Mucosa of stomach (tissue), 1 donor: ENCODE results near the gene SPATA13.

Experiments
- H3K27me3 ChIP-seq: one replicate; pipeline ENCODE4 v1.7.0; 2013; ENCODE audit warnings: mild to moderate bottlenecking, low read length; ENCODE audit not compliant: control insufficient read depth, insufficient read depth
- H3K36me3 ChIP-seq: one replicate; pipeline ENCODE4 v1.7.0; 2013; ENCODE audit warnings: low read length; ENCODE audit not compliant: control insufficient read depth, insufficient read depth
- H3K4me1 ChIP-seq: one replicate; pipeline ENCODE4 v1.7.0; 2013; ENCODE audit warnings: mild to moderate bottlenecking, low read length; ENCODE audit not compliant: control insufficient read depth, insufficient read depth
- H3K4me3 ChIP-seq: one replicate; pipeline ENCODE4 v1.7.0; 2013; ENCODE audit warnings: low read length
- H3K9ac ChIP-seq: one replicate; pipeline ENCODE4 v1.7.0; 2013; ENCODE audit warnings: mild to moderate bottlenecking, low read length, moderate library complexity
- H3K9me3 ChIP-seq: one replicate; pipeline ENCODE4 v1.7.0; 2013; ENCODE audit warnings: mild to moderate bottlenecking, low read length, moderate library complexity; ENCODE audit not compliant: control insufficient read depth
- donor health status: Pancreatic carcinoma.

The SPATA13 gene

DNA sequence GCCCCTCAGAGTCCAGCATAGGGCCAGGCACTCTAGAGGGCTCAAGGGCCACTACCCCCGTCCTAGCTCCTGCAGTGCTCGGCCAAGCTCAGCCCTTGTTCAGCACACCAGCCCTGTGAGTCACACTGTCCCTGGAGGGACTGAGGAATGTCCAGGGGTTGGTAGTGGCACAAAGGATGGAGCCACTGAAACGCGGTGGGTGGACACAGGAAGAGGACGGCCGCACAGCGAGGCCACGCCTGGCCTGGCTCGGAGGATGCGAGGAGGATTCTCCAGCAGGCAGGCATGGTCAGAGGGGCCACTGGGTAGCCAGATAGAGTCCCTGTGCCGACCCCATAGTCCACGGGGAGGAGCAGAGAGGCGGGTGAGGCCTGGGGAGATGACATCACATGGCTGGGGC, 194.6 kb downstream of the SPATA13 start:
- no peak overlapping the region for H3K9ac ChIP-seq
- H3K27me3 ChIP-seq: no peaks in the 10 kb centered on the region
- H3K4me3 ChIP-seq: no peak overlapping the region
- peaks cover 5% of the 10 kb centered on the region for H3K4me1 ChIP-seq
- H3K9me3 ChIP-seq: no peaks in the 10 kb centered on the region
- H3K36me3 ChIP-seq: no peaks in the 10 kb centered on the region

DNA sequence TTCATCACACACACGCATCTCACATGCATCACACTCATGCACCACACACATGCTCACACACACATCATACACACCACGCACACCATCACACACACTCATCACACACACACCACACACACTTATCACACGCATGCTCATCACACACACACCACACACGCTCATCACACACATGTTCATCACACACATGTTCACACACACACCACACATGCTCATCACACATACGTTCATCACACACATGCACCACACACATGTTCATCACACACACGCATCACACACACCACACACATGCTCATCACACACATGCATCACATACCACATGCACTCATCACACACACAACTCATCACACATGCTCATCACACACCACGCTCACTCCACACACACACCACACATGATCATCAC, 195.8 kb downstream of the SPATA13 start:
- Histone ChIP-seq H3K9ac (no peak overlapping the region), H3K36me3 (no peaks in the 10 kb centered on the region), H3K4me1 (peaks cover 13% of the 10 kb centered on the region), H3K9me3 (no peaks in the 10 kb centered on the region), H3K4me3 (no peak overlapping the region), H3K27me3 (no peaks in the 10 kb centered on the region)
